GM12878 (cell line): ENCODE data around the gene OSGIN1. TPM values are rescaled to one million over a fixed set of nuclear protein-coding genes. Genes with fewer than 3 reads are reported as not detected.

Experiments
- ATAC-seq: fragments of 200-7000 bp; cut with Tn5 transposase; 3 replicates; pipeline ENCODE4 v1.9.1; 2020; ENCODE audit warnings: mild to moderate bottlenecking, moderate library complexity
- BruUV-seq: library from RNA; stranded (reverse); fragments of 400-500 nt; replicated peaks from 2 replicates; lab custom pipeline; 2021; lab: Mats Ljungman, UMichigan
- CTCF ChIA-PET: fragments of 300-600 bp; sonication (Branson Sonifier 250); formaldehyde crosslinking; extraction: SDS; loops from one replicate; lab custom pipeline; 2021; ENCODE audit warnings: inconsistent platforms; lab: Yijun Ruan, JAX
- POLR2A ChIA-PET: fragments of 350-600 bp; formaldehyde crosslinking; extraction: SDS; loops from one replicate; lab custom pipeline; 2021; ENCODE audit warnings: inconsistent platforms; lab: Charles Lee
- RAD21 ChIA-PET: fragments of 300-600 bp; sonication (Branson Sonifier 250); formaldehyde crosslinking; loops from one replicate; lab custom pipeline; 2023; ENCODE audit warnings: antibody characterized with exemption; ENCODE audit not compliant: unreplicated experiment; lab: Charles Lee
- SMC1A ChIA-PET: fragments of 300-600 bp; sonication (Branson Sonifier 250); formaldehyde crosslinking; loops from one replicate; lab custom pipeline; 2023; ENCODE audit not compliant: unreplicated experiment, uncharacterized antibody; lab: Charles Lee
- DNase-seq: peaks from one replicate; pipeline ENCODE4 v3.0.0-alpha.2; 2011; ENCODE audit warnings: low read depth, low spot score
- FAIRE-seq: peaks from 3 replicates; lab custom pipeline; 2011; peaks lifted over from hg19 to GRCh38; lab: Jason Lieb, UNC
- H2AFZ ChIP-seq: 2 replicates; pipeline ENCODE4 v1.6.0; 2011; ENCODE audit warnings: low read depth, low read length, control low read depth; ENCODE audit not compliant: control insufficient read depth
- H3K27ac ChIP-seq: 2 replicates; pipeline ENCODE4 v1.5.1; 2011; ENCODE audit warnings: control low read depth; ENCODE audit not compliant: control insufficient read depth, insufficient read depth
- H3K27me3 ChIP-seq, 2 experiments: replicated peaks in 1 of 2; 2 replicates each; pipeline versions ENCODE4 v1.6.0 to v1.6.1; 2011; ENCODE audit warnings: low read length in 1 of 2; ENCODE audit not compliant: control insufficient read depth in 2 of 2, insufficient read depth in 2 of 2
- H3K36me3 ChIP-seq, 2 experiments: 2 replicates each; pipeline ENCODE4 v1.5.1; 2011; ENCODE audit warnings: low read length in 1 of 2; ENCODE audit not compliant: control insufficient read depth in 2 of 2, insufficient read depth in 2 of 2
- H3K4me1 ChIP-seq: 2 replicates; pipeline ENCODE4 v1.6.1; 2011; ENCODE audit warnings: mild to moderate bottlenecking, low read length, moderate library complexity, mixed read lengths; ENCODE audit not compliant: control insufficient read depth, insufficient read depth
- H3K4me2 ChIP-seq: 2 replicates; pipeline ENCODE4 v1.6.0; 2011; ENCODE audit warnings: control low read depth; ENCODE audit not compliant: control insufficient read depth, insufficient read depth
- H3K4me3 ChIP-seq: fragments of 200-600 bp; sonication (generic); 2 replicates; pipeline ENCODE4 v1.5.1; 2016
- H3K79me2 ChIP-seq: 2 replicates; pipeline ENCODE4 v1.6.0; 2011; ENCODE audit warnings: low read length; ENCODE audit not compliant: control insufficient read depth, insufficient read depth
- H3K9ac ChIP-seq: 2 replicates; pipeline ENCODE4 v1.8.0; 2011; ENCODE audit warnings: low read length, control low read depth, mixed read lengths; ENCODE audit not compliant: control insufficient read depth, insufficient read depth
- H3K9me3 ChIP-seq: replicated peaks from 3 replicates; pipeline ENCODE4 v1.5.1; 2011; ENCODE audit warnings: mild to moderate bottlenecking, low read length; ENCODE audit not compliant: control insufficient read depth, insufficient read depth
- H4K20me1 ChIP-seq: 2 replicates; pipeline ENCODE4 v1.6.0; 2011; ENCODE audit not compliant: control insufficient read depth, insufficient read depth
- CREB1 ChIP-seq: IDR thresholded peaks from 2 replicates; pipeline ENCODE4 v1.6.1; 2012; ENCODE audit warnings: low read depth, mild to moderate bottlenecking, inconsistent platforms
- MXI1 ChIP-seq: fragments of 150-350 bp; IDR thresholded peaks from 2 replicates; pipeline ENCODE4 v1.6.1; 2011; ENCODE audit warnings: low read depth, mild to moderate bottlenecking, inconsistent platforms, low read length, improper control_type of control experiment
- RAD51 ChIP-seq: fragments of 450-650 bp; IDR thresholded peaks from 2 replicates; pipeline ENCODE4 v1.6.1; 2016; ENCODE audit warnings: moderate library complexity, mild to moderate bottlenecking, inconsistent platforms
- SRF ChIP-seq, 2 experiments: IDR thresholded peaks; 2 replicates each; pipeline ENCODE4 v1.6.1; 2011; ENCODE audit warnings: low read depth in 2 of 2, low read length in 2 of 2, mild to moderate bottlenecking in 1 of 2, moderate library complexity in 1 of 2
- STAT3 ChIP-seq: IDR thresholded peaks from 2 replicates; pipeline ENCODE4 v1.6.1; 2011; ENCODE audit warnings: low read depth, low read length, improper control_type of control experiment
- WGBS: methylation state at CpG from one replicate; pipeline ENCODE4 v1.1.6; 2016; ENCODE audit warnings: low lambda C conversion rate; ENCODE audit not compliant: insufficient replicate concordance, insufficient coverage; ENCODE audit errors: missing lambda C conversion rate; 5-methylcytosine and 5-hydroxymethylcytosine counted together
- in situ Hi-C: fragments of 300-500 bp; cut with MboI; formaldehyde crosslinking; loops from 9 replicates; pipeline ENCODE4 v1.14.3; 2018; ENCODE audit warnings: mixed read lengths
- intact Hi-C: fragments of 100-400 bp; cut with micrococcal nuclease; formaldehyde crosslinking; loops from one replicate; pipeline ENCODE4 v1.14.2; 2022; ENCODE audit not compliant: unreplicated experiment
- polyA plus RNA-seq, 11 experiments: library from polyadenylated mRNA; depleted of rRNA in 4 of 11; unstranded in 6 of 11; stranded (reverse) in 5 of 11; fragments of >200 nt; fragmentation: Nextera tagmentation in 4 of 11; fragmentation: Illumina TruSeq in 1 of 11; extraction: Ambion mirVana in 4 of 11; extraction: Trizol in 1 of 11; gene quantifications; 1 replicate in 1 of 11; 2 replicates in 10 of 11; pipeline versions ENCODE4 v1.2.1 to v1.2.3, GENCODE V29; 2011 to 2016; ENCODE audit warnings: inconsistent platforms in 2 of 11, missing spikeins in 2 of 11, low read depth in 1 of 11
- total RNA-seq, 4 experiments: library from RNA; depleted of rRNA in 3 of 4; stranded (reverse); fragments of >200 nt in 3 of 4; fragmentation: Illumina TruSeq in 1 of 4; extraction: Trizol in 1 of 4; gene quantifications; 2 replicates each; pipeline versions ENCODE4 v1.2.1 to v1.2.3, GENCODE V29; 2013 to 2021
- TF ChIP-seq, protein P1 (sequence below): fragments of 450-650 bp; IDR thresholded peaks from 2 replicates; pipeline ENCODE4 v1.6.1; 2018; ENCODE audit warnings: borderline replicate concordance, mild to moderate bottlenecking; ENCODE audit not compliant: partially characterized antibody
- TF ChIP-seq, protein P2 (sequence below): fragments of 450-650 bp; IDR thresholded peaks from 2 replicates; pipeline ENCODE4 v1.6.1; 2014; ENCODE audit warnings: mild to moderate bottlenecking

Gene OSGIN1
- total and polyA plus RNA-seq, 10 of the 15 experiments (the other 5 are each of a cell fraction or from before 2014, with no cell fraction given): 0.06 to 0.18 (median 0.13) TPM; not detected in 5

DNA sequence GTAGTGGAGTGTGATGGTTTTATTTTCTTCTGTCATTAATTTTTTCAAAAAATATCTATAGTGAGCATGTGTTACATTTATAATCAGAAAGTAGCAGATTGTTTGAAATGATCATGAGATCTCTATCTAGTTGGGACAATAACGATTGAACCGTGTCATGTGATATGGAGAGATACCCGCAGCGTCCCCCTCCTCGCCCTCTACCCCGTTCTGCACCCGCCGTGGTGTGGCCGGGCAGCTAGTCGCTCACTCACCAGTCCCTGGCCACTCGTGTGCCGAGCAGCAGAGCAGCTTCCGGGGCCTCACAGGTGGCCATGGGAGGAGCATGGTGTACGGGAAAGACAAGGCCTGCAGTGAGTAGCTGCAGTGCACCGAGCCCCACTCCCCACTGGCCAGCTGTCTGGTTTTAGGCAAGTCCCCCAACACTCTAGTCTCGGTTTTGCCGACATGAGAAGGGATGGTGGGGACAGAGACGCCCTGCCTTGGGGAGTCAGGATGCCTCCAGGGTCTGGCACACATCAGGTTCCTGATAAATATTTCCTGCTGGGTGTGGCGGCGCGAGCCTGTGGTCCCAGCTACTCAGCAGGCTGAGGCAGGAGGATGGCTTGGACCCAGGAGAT, 38.8 kb upstream of the OSGIN1 start:
- ChIA-PET CTCF (no interaction called here), SMC1A (no interaction called here), RAD21 (no interaction called here), POLR2A (no interaction called here)
- Histone ChIP-seq H2AFZ (no peak overlapping the region), H3K4me3 (no peak overlapping the region), H3K79me2 (no peaks in the 10 kb centered on the region), H3K4me1 (no peaks in the 10 kb centered on the region), H3K9ac (no peak overlapping the region), H3K36me3 (peaks cover 3 to 29% of the 10 kb centered on the region in 2 experiments; a peak in 2 of 4 replicates), H4K20me1 (no peaks in the 10 kb centered on the region), H3K9me3 (no peaks in the 10 kb centered on the region), H3K4me2 (no peak overlapping the region), H3K27me3 (no peaks in the 10 kb centered on the region), H3K27ac (no peak overlapping the region)
- TF ChIP-seq SRF (IDR thresholded peaks at IDR 0.05; ENCODE audit: low read depth in 2 of 2, low read length in 2 of 2) (no peak), STAT3 (no peak)
- TF ChIP-seq, protein P1, sequence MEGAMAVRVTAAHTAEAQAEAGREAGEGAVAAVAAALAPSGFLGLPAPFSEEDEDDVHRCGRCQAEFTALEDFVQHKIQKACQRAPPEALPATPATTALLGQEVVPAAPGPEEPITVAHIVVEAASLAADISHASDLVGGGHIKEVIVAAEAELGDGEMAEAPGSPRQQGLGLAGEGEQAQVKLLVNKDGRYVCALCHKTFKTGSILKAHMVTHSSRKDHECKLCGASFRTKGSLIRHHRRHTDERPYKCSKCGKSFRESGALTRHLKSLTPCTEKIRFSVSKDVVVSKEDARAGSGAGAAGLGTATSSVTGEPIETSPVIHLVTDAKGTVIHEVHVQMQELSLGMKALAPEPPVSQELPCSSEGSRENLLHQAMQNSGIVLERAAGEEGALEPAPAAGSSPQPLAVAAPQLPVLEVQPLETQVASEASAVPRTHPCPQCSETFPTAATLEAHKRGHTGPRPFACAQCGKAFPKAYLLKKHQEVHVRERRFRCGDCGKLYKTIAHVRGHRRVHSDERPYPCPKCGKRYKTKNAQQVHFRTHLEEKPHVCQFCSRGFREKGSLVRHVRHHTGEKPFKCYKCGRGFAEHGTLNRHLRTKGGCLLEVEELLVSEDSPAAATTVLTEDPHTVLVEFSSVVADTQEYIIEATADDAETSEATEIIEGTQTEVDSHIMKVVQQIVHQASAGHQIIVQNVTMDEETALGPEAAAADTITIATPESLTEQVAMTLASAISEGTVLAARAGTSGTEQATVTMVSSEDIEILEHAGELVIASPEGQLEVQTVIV: no peak
- WGBS: 98% methylated on average over 21 of the region's 21 CpGs
- ATAC-seq (no peak), FAIRE-seq (no peak), DNase-seq (no peak)
- in situ Hi-C loops (loop anchor here (5.0 kb wide), 1 partner anchor 52 kb away; no protein-coding TSS in a partner anchor), intact Hi-C loops (no loop called here)
- BruUV-seq: no TSS peak

DNA sequence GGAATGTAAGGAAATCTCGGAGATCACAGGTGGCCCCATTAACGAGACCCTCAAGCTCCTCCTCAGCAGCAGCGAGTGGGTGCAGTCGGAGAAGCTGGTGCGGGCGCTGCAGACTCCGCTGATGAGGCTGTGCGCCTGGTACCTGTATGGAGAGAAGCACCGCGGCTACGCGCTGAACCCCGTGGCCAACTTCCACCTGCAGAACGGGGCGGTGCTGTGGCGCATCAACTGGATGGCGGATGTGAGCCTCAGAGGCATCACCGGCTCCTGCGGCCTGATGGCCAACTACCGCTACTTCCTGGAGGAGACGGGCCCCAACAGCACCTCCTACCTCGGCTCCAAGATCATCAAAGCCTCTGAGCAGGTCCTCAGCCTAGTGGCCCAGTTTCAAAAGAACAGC, 38.0 kb upstream of the OSGIN1 start:
- Histone ChIP-seq H4K20me1 (no peaks in the 10 kb centered on the region), H3K4me3 (no peak overlapping the region), H2AFZ (no peak overlapping the region), H3K4me2 (no peak overlapping the region), H3K36me3 (peaks cover 3 to 29% of the 10 kb centered on the region in 2 experiments; a peak in 2 of 4 replicates), H3K9ac (no peak overlapping the region), H3K27me3 (no peaks in the 10 kb centered on the region), H3K79me2 (no peaks in the 10 kb centered on the region), H3K9me3 (no peaks in the 10 kb centered on the region)
- ChIA-PET POLR2A (no interaction called here), CTCF (no interaction called here), SMC1A (no interaction called here)
- DNase-seq: no peak
- ATAC-seq: no peak
- intact Hi-C loops: no loop called here
- WGBS: 97% methylated on average over 22 of the region's 22 CpGs
- TF ChIP-seq CREB1 (no peak), MXI1 (no peak), RAD51 (no peak)
- TF ChIP-seq, protein P2, sequence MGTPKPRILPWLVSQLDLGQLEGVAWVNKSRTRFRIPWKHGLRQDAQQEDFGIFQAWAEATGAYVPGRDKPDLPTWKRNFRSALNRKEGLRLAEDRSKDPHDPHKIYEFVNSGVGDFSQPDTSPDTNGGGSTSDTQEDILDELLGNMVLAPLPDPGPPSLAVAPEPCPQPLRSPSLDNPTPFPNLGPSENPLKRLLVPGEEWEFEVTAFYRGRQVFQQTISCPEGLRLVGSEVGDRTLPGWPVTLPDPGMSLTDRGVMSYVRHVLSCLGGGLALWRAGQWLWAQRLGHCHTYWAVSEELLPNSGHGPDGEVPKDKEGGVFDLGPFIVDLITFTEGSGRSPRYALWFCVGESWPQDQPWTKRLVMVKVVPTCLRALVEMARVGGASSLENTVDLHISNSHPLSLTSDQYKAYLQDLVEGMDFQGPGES: no peak
- TF ChIP-seq, all 136 proteins: peak for 0
- H3K4me1 ChIP-seq: no peaks in the 10 kb centered on the region
- in situ Hi-C loops: no loop called here
- RAD21 ChIA-PET: no interaction called here
- FAIRE-seq: no peak
- no peak overlapping the region for H3K27ac ChIP-seq
- BruUV-seq: no TSS peak
